NCI-H774 (cell line): Measurements from ENCODE around the gene CACNG3.
"Not testable (repeated sequence)": the region's sequence is repeated elsewhere in the genome, so short reads cannot be mapped to it uniquely, and the experiment has no call there.

Experiments
- DNase-seq: peaks from one replicate; lab custom pipeline; 2025; lab: John Stamatoyannopoulos, UW

The CACNG3 gene

GRCh38 chr16:24255456-24256371 lies at the start of gene CACNG3:
TSS of gene CACNG3 (plus strand) at chr16:24256335. CDS start at chr16:24256755, 420 bp downstream.
- DNase-seq: no peak

- no peak for DNase-seq
These were observed 49.2 kb upstream of the CACNG3 start for GRCh38 chr16:24206926-24207325.

GRCh38 chr16:24208710-24209109 lies 47.4 kb upstream of the CACNG3 start:
- no peak for DNase-seq

- no peak for DNase-seq
These were observed 41.1 kb upstream of the CACNG3 start for GRCh38 chr16:24214992-24215391.

- DNase-seq: no peak
These were observed 39.2 kb upstream of the CACNG3 start for GRCh38 chr16:24216961-24217360.

GRCh38 chr16:24217461-24217860 lies 38.7 kb upstream of the CACNG3 start:
- DNase-seq: no peak

GRCh38 chr16:24218299-24218698 lies 37.8 kb upstream of the CACNG3 start:
- no peak for DNase-seq

- DNase-seq: no peak
These were observed 34.9 kb upstream of the CACNG3 start for GRCh38 chr16:24221219-24221618.

GRCh38 chr16:24228514-24228913 lies 27.6 kb upstream of the CACNG3 start:
- DNase-seq: no peak

- DNase-seq: no peak
These were observed 23.2 kb upstream of the CACNG3 start for GRCh38 chr16:24232936-24233335.

- DNase-seq: no peak
These were observed 21.4 kb upstream of the CACNG3 start for GRCh38 chr16:24234737-24235136.

GRCh38 chr16:24235806-24236205 lies 20.3 kb upstream of the CACNG3 start:
- DNase-seq: no peak

- DNase-seq: not testable (repeated sequence)
These were observed 17.3 kb upstream of the CACNG3 start for GRCh38 chr16:24238846-24239245.

GRCh38 chr16:24246911-24247607 lies 9.1 kb upstream of the CACNG3 start:
- no peak for DNase-seq

GRCh38 chr16:24253192-24253591 lies 2.9 kb upstream of the CACNG3 start:
- peak; percentile 4 for DNase-seq

- DNase-seq: no peak
These were observed 1.8 kb downstream of the CACNG3 start for GRCh38 chr16:24257958-24258357.

- DNase-seq: no peak
These were observed 2.7 kb downstream of the CACNG3 start for GRCh38 chr16:24258791-24259190.

GRCh38 chr16:24262816-24263215 lies 6.7 kb downstream of the CACNG3 start:
- no peak for DNase-seq

- no peak for DNase-seq
These were observed 14.7 kb downstream of the CACNG3 start for GRCh38 chr16:24270721-24271442.

GRCh38 chr16:24272379-24272778 lies 16.2 kb downstream of the CACNG3 start:
- DNase-seq: no peak

- no peak for DNase-seq
These were observed 17.5 kb downstream of the CACNG3 start for GRCh38 chr16:24273508-24274182.

- DNase-seq: no peak
These were observed 19.3 kb downstream of the CACNG3 start for GRCh38 chr16:24275413-24275812.
